HepG2 (cell line): ENCODE measurements around the gene MACROD2. TPM values are rescaled to one million over a fixed set of nuclear protein-coding genes. Genes with fewer than 3 reads are reported as not detected.

Source experiments
- AGO1 ChIP-seq: fragments of 200-400 bp; formaldehyde crosslinking; IDR thresholded peaks from 2 replicates; pipeline ENCODE4 v1.6.1; 2017; ENCODE audit warnings: mild to moderate bottlenecking, low read depth, low read length, moderate library complexity; ENCODE audit not compliant: poor library complexity, severe bottlenecking
- HES4 ChIP-seq: sonication (generic); formaldehyde crosslinking; IDR thresholded peaks from 2 replicates; pipeline ENCODE4 v1.9.0; 2021; ENCODE audit warnings: mild to moderate bottlenecking, missing genetic modification reagents, borderline replicate concordance
- HMGA1 ChIP-seq: sonication (generic); formaldehyde crosslinking; conservative IDR thresholded peaks from 2 replicates; pipeline ENCODE4 v1.4.0; 2020; ENCODE audit warnings: missing genetic modification reagents
- KDM1A ChIP-seq: IDR thresholded peaks from 2 replicates; pipeline ENCODE4 v1.6.1; 2016; ENCODE audit warnings: missing compliant biosample characterization
- NR2F6 ChIP-seq, 2 experiments: IDR thresholded peaks; 2 replicates each; pipeline ENCODE4 v1.6.1; 2016; ENCODE audit warnings: antibody characterized with exemption in 1 of 2, mild to moderate bottlenecking in 1 of 2
- PAX8 ChIP-seq: sonication (generic); formaldehyde crosslinking; IDR thresholded peaks from 2 replicates; pipeline ENCODE4 v1.8.0; 2022; ENCODE audit warnings: mild to moderate bottlenecking, missing genetic modification reagents, borderline replicate concordance
- PCBP2 ChIP-seq: fragments of 200-400 bp; formaldehyde crosslinking; optimal IDR thresholded peaks from 2 replicates; pipeline ENCODE3; 2018; ENCODE audit warnings: low read length, low read depth; ENCODE audit not compliant: poor library complexity, severe bottlenecking
- RARA ChIP-seq: IDR thresholded peaks from 2 replicates; pipeline ENCODE4 v1.6.1; 2016; ENCODE audit warnings: missing genetic modification reagents, missing compliant biosample characterization
- SNRNP70 ChIP-seq: fragments of 200-400 bp; formaldehyde crosslinking; IDR thresholded peaks from 2 replicates; pipeline ENCODE4 v1.6.1; 2017; ENCODE audit warnings: mild to moderate bottlenecking, low read depth, low read length, moderate library complexity
- ZFP36 ChIP-seq: fragments of 150-350 bp; IDR thresholded peaks from 2 replicates; pipeline ENCODE4 v1.6.1; 2018; ENCODE audit warnings: borderline replicate concordance, low read length, low read depth; ENCODE audit not compliant: partially characterized antibody
- ZFP36L2 ChIP-seq: sonication (generic); formaldehyde crosslinking; IDR thresholded peaks from 2 replicates; pipeline ENCODE4 v1.4.0; 2020; ENCODE audit warnings: missing genetic modification reagents
- ZNF101 ChIP-seq: sonication (generic); formaldehyde crosslinking; IDR thresholded peaks from 2 replicates; pipeline ENCODE4 v1.4.0; 2020; ENCODE audit warnings: mild to moderate bottlenecking, low read depth, missing genetic modification reagents, borderline replicate concordance
- ZNF143 ChIP-seq: sonication (generic); formaldehyde crosslinking; IDR thresholded peaks from 2 replicates; pipeline ENCODE4 v1.4.0; 2020; ENCODE audit warnings: missing genetic modification reagents
- ZNF530 ChIP-seq: sonication (generic); formaldehyde crosslinking; IDR thresholded peaks from 2 replicates; pipeline ENCODE4 v1.5.0; 2020; ENCODE audit warnings: low read depth, mild to moderate bottlenecking, missing genetic modification reagents
- ZNF577 ChIP-seq: sonication (generic); formaldehyde crosslinking; IDR thresholded peaks from 2 replicates; pipeline ENCODE4 v1.4.0; 2020; ENCODE audit warnings: mild to moderate bottlenecking, low read depth, missing genetic modification reagents, borderline replicate concordance
- ZNF703 ChIP-seq: sonication (generic); formaldehyde crosslinking; IDR thresholded peaks from 2 replicates; pipeline ENCODE4 v1.5.1; 2020; ENCODE audit warnings: missing genetic modification reagents, mild to moderate bottlenecking, moderate library complexity, borderline replicate concordance
- polyA plus RNA-seq, 8 experiments: library from polyadenylated mRNA; depleted of rRNA in 3 of 8; stranded (reverse) in 7 of 8; unstranded in 1 of 8; fragments of >200 nt; fragmentation: Illumina TruSeq in 4 of 8; extraction: Trizol in 4 of 8; gene quantifications; 2 replicates each; pipeline versions ENCODE4 v1.2.1 to v1.2.3, GENCODE V29; 2011 to 2016; ENCODE audit warnings: low read depth in 4 of 8, missing spikeins in 1 of 8, mixed read lengths in 1 of 8; ENCODE audit not compliant: insufficient read depth in 1 of 8
- total RNA-seq, 5 experiments: library from RNA; depleted of rRNA; stranded (reverse); fragments of >200 nt; fragmentation: Illumina TruSeq; extraction: Trizol; gene quantifications; 2 replicates each; pipeline ENCODE4 v1.2.3, GENCODE V29; 2016; ENCODE audit warnings: low read depth in 1 of 5
- TF ChIP-seq, protein P1 (sequence below): sonication (generic); formaldehyde crosslinking; IDR thresholded peaks from 2 replicates; pipeline ENCODE4 v1.4.0; 2020; ENCODE audit warnings: missing genetic modification reagents
- TF ChIP-seq, protein P2 (sequence below): sonication (generic); formaldehyde crosslinking; IDR thresholded peaks from 2 replicates; pipeline ENCODE4 v1.8.1; 2022; ENCODE audit warnings: low read depth, mild to moderate bottlenecking, missing genetic modification reagents
- TF ChIP-seq, protein P3 (sequence below): sonication (generic); formaldehyde crosslinking; conservative IDR thresholded peaks from 2 replicates; pipeline ENCODE4 v1.4.0; 2020; ENCODE audit warnings: missing genetic modification reagents
- TF ChIP-seq, protein P4 (sequence below): sonication (generic); formaldehyde crosslinking; IDR thresholded peaks from 2 replicates; pipeline ENCODE4 v1.5.0; 2020; ENCODE audit warnings: mild to moderate bottlenecking, missing genetic modification reagents

MACROD2 gene
- total and polyA plus RNA-seq, 2 of the 13 experiments (the other 11 are each of a cell fraction or from before 2014, with no cell fraction given) = 0.13 to 0.51 TPM

DNA sequence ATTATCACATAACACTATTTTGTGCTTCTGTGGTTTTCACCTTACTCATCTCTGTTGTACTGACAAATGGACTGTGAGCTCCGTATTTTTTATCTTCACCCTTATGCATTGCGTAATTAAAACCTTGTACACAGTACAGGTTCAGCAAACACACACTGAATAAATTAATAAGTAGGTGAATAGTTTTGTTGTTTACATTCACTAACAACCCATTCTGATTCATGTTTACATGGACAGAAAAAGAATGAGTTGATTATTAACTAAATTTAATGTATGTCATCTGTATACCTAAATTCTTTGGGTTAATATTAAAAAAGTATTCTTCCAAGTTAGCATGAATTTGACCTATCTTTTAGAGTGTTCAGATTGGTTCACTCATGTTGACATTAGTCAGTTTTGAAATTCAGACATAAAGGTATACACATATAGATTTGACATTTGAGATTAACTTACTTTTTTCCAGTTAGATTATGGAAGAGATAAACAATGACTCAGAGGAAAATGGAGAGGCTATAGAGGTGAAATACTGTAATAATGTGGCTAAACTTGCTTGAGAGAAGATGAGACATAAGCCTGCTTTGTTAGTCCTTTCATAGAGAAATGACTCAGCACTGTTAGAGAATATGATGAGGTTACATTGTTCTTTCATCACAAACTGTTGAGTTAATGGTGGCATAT, 883.8 kb downstream of the MACROD2 start (continued):
- no peak for TF ChIP-seq SNRNP70
- TF ChIP-seq, protein P1, sequence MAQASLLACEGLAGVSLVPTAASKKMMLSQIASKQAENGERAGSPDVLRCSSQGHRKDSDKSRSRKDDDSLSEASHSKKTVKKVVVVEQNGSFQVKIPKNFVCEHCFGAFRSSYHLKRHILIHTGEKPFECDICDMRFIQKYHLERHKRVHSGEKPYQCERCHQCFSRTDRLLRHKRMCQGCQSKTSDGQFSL = no peak
- no peak for TF ChIP-seq NR2F6 (IDR thresholded peaks at IDR 0.05)
- 0 out of 2 replicates have a peak, but pooled peaks have one; percentile 23 for TF ChIP-seq NR2F6 (CRISPR knock-in tag; IDR thresholded peaks at IDR 0.05)
- no peak; the same call in 1 of the 2 replicates for TF ChIP-seq KDM1A
- TF ChIP-seq ZNF143 = no peak
- no peak for TF ChIP-seq PCBP2
- TF ChIP-seq ZNF101 (CRISPR knock-in tag) = no peak
- TF ChIP-seq HES4 = no peak
- TF ChIP-seq, protein P2, sequence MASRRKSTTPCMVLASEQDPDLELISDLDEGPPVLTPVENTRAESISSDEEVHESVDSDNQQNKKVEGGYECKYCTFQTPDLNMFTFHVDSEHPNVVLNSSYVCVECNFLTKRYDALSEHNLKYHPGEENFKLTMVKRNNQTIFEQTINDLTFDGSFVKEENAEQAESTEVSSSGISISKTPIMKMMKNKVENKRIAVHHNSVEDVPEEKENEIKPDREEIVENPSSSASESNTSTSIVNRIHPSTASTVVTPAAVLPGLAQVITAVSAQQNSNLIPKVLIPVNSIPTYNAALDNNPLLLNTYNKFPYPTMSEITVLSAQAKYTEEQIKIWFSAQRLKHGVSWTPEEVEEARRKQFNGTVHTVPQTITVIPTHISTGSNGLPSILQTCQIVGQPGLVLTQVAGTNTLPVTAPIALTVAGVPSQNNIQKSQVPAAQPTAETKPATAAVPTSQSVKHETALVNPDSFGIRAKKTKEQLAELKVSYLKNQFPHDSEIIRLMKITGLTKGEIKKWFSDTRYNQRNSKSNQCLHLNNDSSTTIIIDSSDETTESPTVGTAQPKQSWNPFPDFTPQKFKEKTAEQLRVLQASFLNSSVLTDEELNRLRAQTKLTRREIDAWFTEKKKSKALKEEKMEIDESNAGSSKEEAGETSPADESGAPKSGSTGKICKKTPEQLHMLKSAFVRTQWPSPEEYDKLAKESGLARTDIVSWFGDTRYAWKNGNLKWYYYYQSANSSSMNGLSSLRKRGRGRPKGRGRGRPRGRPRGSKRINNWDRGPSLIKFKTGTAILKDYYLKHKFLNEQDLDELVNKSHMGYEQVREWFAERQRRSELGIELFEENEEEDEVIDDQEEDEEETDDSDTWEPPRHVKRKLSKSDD (CRISPR knock-in tag) = no peak
- TF ChIP-seq PAX8 (CRISPR knock-in tag) = no peak
- no peak for TF ChIP-seq ZNF577 (CRISPR knock-in tag)
- TF ChIP-seq, protein P3, sequence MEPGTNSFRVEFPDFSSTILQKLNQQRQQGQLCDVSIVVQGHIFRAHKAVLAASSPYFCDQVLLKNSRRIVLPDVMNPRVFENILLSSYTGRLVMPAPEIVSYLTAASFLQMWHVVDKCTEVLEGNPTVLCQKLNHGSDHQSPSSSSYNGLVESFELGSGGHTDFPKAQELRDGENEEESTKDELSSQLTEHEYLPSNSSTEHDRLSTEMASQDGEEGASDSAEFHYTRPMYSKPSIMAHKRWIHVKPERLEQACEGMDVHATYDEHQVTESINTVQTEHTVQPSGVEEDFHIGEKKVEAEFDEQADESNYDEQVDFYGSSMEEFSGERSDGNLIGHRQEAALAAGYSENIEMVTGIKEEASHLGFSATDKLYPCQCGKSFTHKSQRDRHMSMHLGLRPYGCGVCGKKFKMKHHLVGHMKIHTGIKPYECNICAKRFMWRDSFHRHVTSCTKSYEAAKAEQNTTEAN (CRISPR knock-in tag) = 0 out of 2 replicates have a peak, but pooled peaks have one; percentile 22
- no peak for TF ChIP-seq ZFP36L2 (CRISPR knock-in tag)
- TF ChIP-seq, protein P4, sequence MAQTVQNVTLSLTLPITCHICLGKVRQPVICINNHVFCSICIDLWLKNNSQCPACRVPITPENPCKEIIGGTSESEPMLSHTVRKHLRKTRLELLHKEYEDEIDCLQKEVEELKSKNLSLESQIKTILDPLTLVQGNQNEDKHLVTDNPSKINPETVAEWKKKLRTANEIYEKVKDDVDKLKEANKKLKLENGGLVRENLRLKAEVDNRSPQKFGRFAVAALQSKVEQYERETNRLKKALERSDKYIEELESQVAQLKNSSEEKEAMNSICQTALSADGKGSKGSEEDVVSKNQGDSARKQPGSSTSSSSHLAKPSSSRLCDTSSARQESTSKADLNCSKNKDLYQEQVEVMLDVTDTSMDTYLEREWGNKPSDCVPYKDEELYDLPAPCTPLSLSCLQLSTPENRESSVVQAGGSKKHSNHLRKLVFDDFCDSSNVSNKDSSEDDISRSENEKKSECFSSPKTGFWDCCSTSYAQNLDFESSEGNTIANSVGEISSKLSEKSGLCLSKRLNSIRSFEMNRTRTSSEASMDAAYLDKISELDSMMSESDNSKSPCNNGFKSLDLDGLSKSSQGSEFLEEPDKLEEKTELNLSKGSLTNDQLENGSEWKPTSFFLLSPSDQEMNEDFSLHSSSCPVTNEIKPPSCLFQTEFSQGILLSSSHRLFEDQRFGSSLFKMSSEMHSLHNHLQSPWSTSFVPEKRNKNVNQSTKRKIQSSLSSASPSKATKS (CRISPR knock-in tag) = no peak
- TF ChIP-seq AGO1 = no peak
- TF ChIP-seq ZFP36 = no peak
- peak; percentile 55; the same call in 1 of the 2 replicates for TF ChIP-seq RARA (CRISPR knock-in tag)
- no peak for TF ChIP-seq ZNF530 (CRISPR knock-in tag)
- TF ChIP-seq HMGA1 = no peak
- no peak for TF ChIP-seq ZNF703 (CRISPR knock-in tag)
